Peyer's patch (tissue), 4 donors: ENCODE data around the gene SAMM50.

Source experiments
- POLR2A ChIP-seq, 2 donors: fragments of 450-650 bp; IDR thresholded peaks; one replicate each; pipeline ENCODE4 v1.5.1; 2017; ENCODE audit warnings: antibody characterized with exemption in 2 of 2, mild to moderate bottlenecking in 2 of 2, moderate library complexity in 2 of 2
- TF ChIP-seq, protein P1 (sequence below), 6 experiments: fragments of 450-650 bp in 4 of 6; fragments of 200-600 bp in 2 of 6; sonication (generic) in 1 of 6; IDR thresholded peaks; one replicate each; pipeline ENCODE4 v1.5.1; 2017 to 2019; ENCODE audit warnings: antibody characterized with exemption in 6 of 6, mild to moderate bottlenecking in 3 of 6, moderate library complexity in 1 of 6

DNA sequence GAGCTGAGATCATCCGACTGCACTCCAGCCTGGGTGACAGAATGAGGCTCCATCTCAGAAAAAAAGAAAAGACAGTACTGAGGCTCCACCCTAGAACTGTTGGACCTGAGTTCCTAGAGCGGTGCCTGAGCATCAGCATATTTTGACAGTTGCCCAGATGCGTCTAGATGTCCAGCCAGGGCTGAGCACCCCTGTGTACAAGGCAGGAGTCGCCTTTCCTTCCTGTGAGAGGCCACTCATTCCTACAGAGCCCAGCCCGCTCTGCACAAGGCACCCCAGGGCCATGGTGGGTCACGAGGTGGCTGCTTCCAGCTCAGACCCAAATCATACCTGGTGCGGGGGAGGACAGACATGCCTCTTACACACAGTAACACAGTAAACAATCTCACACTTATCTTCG is 15.9 kb downstream of the SAMM50 start:
- TF ChIP-seq, protein P1, sequence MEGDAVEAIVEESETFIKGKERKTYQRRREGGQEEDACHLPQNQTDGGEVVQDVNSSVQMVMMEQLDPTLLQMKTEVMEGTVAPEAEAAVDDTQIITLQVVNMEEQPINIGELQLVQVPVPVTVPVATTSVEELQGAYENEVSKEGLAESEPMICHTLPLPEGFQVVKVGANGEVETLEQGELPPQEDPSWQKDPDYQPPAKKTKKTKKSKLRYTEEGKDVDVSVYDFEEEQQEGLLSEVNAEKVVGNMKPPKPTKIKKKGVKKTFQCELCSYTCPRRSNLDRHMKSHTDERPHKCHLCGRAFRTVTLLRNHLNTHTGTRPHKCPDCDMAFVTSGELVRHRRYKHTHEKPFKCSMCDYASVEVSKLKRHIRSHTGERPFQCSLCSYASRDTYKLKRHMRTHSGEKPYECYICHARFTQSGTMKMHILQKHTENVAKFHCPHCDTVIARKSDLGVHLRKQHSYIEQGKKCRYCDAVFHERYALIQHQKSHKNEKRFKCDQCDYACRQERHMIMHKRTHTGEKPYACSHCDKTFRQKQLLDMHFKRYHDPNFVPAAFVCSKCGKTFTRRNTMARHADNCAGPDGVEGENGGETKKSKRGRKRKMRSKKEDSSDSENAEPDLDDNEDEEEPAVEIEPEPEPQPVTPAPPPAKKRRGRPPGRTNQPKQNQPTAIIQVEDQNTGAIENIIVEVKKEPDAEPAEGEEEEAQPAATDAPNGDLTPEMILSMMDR (IDR thresholded peaks at IDR 0.05) = no peak
- TF ChIP-seq POLR2A (IDR thresholded peaks at IDR 0.05) = no peak
